Transverse colon (tissue), 4 donors: ENCODE data around the gene KCTD21.

Source experiments
- EP300 ChIP-seq: sonication (generic); formaldehyde crosslinking; IDR thresholded peaks from one replicate; pipeline ENCODE4 v1.6.1; 2017; ENCODE audit warnings: antibody characterized with exemption, low read depth
- POLR2A ChIP-seq: fragments of 450-650 bp; IDR thresholded peaks from one replicate; pipeline ENCODE4 v1.6.1; 2016; ENCODE audit warnings: antibody characterized with exemption, mild to moderate bottlenecking, moderate library complexity
- POLR2AphosphoS5 ChIP-seq, 3 donors: sonication (generic); formaldehyde crosslinking; IDR thresholded peaks; one replicate each; pipeline ENCODE4 v1.6.1; 2016; ENCODE audit warnings: antibody characterized with exemption in 3 of 3
- TF ChIP-seq, protein P1 (sequence below), 5 experiments: fragments of 200-600 bp in 3 of 5; fragments of 450-650 bp in 2 of 5; sonication (generic) in 3 of 5; IDR thresholded peaks; 1 replicate in 2 of 5; 2 replicates in 3 of 5; pipeline ENCODE4 v1.5.1; 2016 to 2017; ENCODE audit warnings: antibody characterized with exemption in 5 of 5, inconsistent platforms in 3 of 5, mild to moderate bottlenecking in 2 of 5, moderate library complexity in 1 of 5

DNA sequence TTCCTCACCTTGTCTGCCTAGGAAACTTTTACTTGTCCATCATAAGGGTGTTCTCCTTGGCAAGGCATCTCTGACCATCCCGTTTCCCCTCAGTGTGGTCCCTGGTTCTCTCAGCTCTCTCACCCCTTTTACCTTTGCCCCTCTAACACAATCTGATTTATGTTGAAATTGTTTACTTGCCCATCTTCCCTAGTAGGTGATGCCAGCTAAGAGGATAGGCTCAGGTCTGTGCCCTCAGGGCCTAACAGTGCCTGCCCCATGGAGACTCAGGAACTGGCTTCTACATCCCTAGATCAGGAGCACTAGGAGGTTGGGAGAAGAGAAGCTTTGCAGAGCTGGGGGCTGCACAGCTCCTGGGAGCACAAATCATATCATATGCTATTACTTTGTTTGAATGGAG is 27.9 kb downstream of the KCTD21 start:
- TF ChIP-seq, protein P1, sequence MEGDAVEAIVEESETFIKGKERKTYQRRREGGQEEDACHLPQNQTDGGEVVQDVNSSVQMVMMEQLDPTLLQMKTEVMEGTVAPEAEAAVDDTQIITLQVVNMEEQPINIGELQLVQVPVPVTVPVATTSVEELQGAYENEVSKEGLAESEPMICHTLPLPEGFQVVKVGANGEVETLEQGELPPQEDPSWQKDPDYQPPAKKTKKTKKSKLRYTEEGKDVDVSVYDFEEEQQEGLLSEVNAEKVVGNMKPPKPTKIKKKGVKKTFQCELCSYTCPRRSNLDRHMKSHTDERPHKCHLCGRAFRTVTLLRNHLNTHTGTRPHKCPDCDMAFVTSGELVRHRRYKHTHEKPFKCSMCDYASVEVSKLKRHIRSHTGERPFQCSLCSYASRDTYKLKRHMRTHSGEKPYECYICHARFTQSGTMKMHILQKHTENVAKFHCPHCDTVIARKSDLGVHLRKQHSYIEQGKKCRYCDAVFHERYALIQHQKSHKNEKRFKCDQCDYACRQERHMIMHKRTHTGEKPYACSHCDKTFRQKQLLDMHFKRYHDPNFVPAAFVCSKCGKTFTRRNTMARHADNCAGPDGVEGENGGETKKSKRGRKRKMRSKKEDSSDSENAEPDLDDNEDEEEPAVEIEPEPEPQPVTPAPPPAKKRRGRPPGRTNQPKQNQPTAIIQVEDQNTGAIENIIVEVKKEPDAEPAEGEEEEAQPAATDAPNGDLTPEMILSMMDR (IDR thresholded peaks at IDR 0.05) = no peak
- no peak for TF ChIP-seq POLR2AphosphoS5 (IDR thresholded peaks at IDR 0.05)
- no peak for TF ChIP-seq EP300
- TF ChIP-seq POLR2A = no peak
